ENCODE data around the gene CRACDL.
A peak's percentile ranks its signal among the peaks of the same experiment; 100 is the strongest.

The CRACDL gene

GRCh38 chr2:98790221-98790620 lies 145.8 kb downstream of the CRACDL start:
- no peaks in the 10 kb centered on the region for H3K9me3 Mint-ChIP-seq
- ATAC-seq: no peak
- H3K27ac Mint-ChIP-seq: no peak overlapping the region
- H3K4me3 Mint-ChIP-seq: no peak overlapping the region
- no peaks in the 10 kb centered on the region for H3K27me3 Mint-ChIP-seq
- no peak for DNase-seq
- no peaks in the 10 kb centered on the region for H3K4me1 Mint-ChIP-seq

GRCh38 chr2:98787700-98788099 lies 148.3 kb downstream of the CRACDL start:
- no peak overlapping the region for H3K27ac Mint-ChIP-seq
- DNase-seq (no peak), ATAC-seq (no peak)
- H3K27me3 Mint-ChIP-seq: no peaks in the 10 kb centered on the region
- no peaks in the 10 kb centered on the region for H3K4me1 Mint-ChIP-seq
- H3K9me3 Mint-ChIP-seq: peaks cover 0 to 1% of the 10 kb centered on the region in 2 donors
- H3K4me3 Mint-ChIP-seq: no peak overlapping the region

- DNase-seq (no peak), ATAC-seq (no peak)
- Mint-ChIP-seq H3K27ac (no peak overlapping the region), H3K27me3 (no peaks in the 10 kb centered on the region), H3K4me3 (no peak overlapping the region), H3K9me3 (peaks cover 12 to 16% of the 10 kb centered on the region in 2 donors), H3K4me1 (no peaks in the 10 kb centered on the region)
Measured at GRCh38 chr2:98786179-98786578, 149.8 kb downstream of the CRACDL start.

GRCh38 chr2:98782570-98782969 lies 153.5 kb downstream of the CRACDL start:
- peaks cover 12 to 16% of the 10 kb centered on the region in 2 donors for H3K9me3 Mint-ChIP-seq
- H3K27ac Mint-ChIP-seq: no peak overlapping the region
- peaks cover 2% of the 10 kb centered on the region for H3K4me1 Mint-ChIP-seq
- no peak overlapping the region for H3K4me3 Mint-ChIP-seq
- DNase-seq: no peak
- ATAC-seq: no peak
- no peaks in the 10 kb centered on the region for H3K27me3 Mint-ChIP-seq

GRCh38 chr2:98781822-98782221 lies 154.2 kb downstream of the CRACDL start:
- H3K4me3 Mint-ChIP-seq: no peak overlapping the region
- peaks cover 12 to 16% of the 10 kb centered on the region in 2 donors for H3K9me3 Mint-ChIP-seq
- DNase-seq (no peak), ATAC-seq (no peak)
- H3K27ac Mint-ChIP-seq: no peak overlapping the region
- no peaks in the 10 kb centered on the region for H3K27me3 Mint-ChIP-seq
- peaks cover 8% of the 10 kb centered on the region for H3K4me1 Mint-ChIP-seq

GRCh38 chr2:98778741-98779483 lies 157.1 kb downstream of the CRACDL start:
- no peak overlapping the region for H3K4me3 Mint-ChIP-seq
- no peak for ATAC-seq
- H3K4me1 Mint-ChIP-seq: peaks cover 13% of the 10 kb centered on the region
- H3K27ac Mint-ChIP-seq: no peak overlapping the region
- H3K9me3 Mint-ChIP-seq: peaks cover 12 to 16% of the 10 kb centered on the region in 2 donors
- DNase-seq: no peak
- no peaks in the 10 kb centered on the region for H3K27me3 Mint-ChIP-seq

GRCh38 chr2:98778151-98778550 lies 157.9 kb downstream of the CRACDL start:
- Mint-ChIP-seq H3K4me1 (peaks cover 21% of the 10 kb centered on the region), H3K9me3 (peaks cover 12 to 16% of the 10 kb centered on the region in 2 donors), H3K27me3 (no peaks in the 10 kb centered on the region), H3K27ac (no peak overlapping the region), H3K4me3 (no peak overlapping the region)
- no peak for DNase-seq
- no peak for ATAC-seq

- no peaks in the 10 kb centered on the region for H3K27me3 Mint-ChIP-seq
- no peak overlapping the region for H3K27ac Mint-ChIP-seq
- peaks cover 25% of the 10 kb centered on the region for H3K4me1 Mint-ChIP-seq
Measured at GRCh38 chr2:98777710-98778109, 158.3 kb downstream of the CRACDL start.

GRCh38 chr2:98777076-98777475 lies 158.9 kb downstream of the CRACDL start:
- no peak overlapping the region for H3K4me3 Mint-ChIP-seq
- DNase-seq (no peak), ATAC-seq (no peak)
- H3K4me1 Mint-ChIP-seq: peaks cover 31% of the 10 kb centered on the region
- peaks cover 6 to 8% of the 10 kb centered on the region in 2 donors for H3K9me3 Mint-ChIP-seq
- H3K27ac Mint-ChIP-seq: no peak overlapping the region
- H3K27me3 Mint-ChIP-seq: no peaks in the 10 kb centered on the region

More at GRCh38 chr2:98777710-98778109, 158.3 kb downstream of the CRACDL start:
- DNase-seq (no peak), ATAC-seq (no peak)
- Mint-ChIP-seq H3K4me3 (no peak overlapping the region), H3K9me3 (peaks cover 12 to 15% of the 10 kb centered on the region in 2 donors)

- Mint-ChIP-seq H3K4me1 (peaks cover 41% of the 10 kb centered on the region), H3K27me3 (no peaks in the 10 kb centered on the region), H3K9me3 (no peaks in the 10 kb centered on the region), H3K27ac (no peak overlapping the region), H3K4me3 (no peak overlapping the region)
- no peak for ATAC-seq
- no peak for DNase-seq
Measured at GRCh38 chr2:98776136-98776535, 159.9 kb downstream of the CRACDL start.

GRCh38 chr2:98775146-98775986 lies 160.7 kb downstream of the CRACDL start:
- Mint-ChIP-seq H3K9me3 (no peaks in the 10 kb centered on the region), H3K27me3 (no peaks in the 10 kb centered on the region), H3K27ac (no peak overlapping the region), H3K4me3 (no peak overlapping the region), H3K4me1 (peaks cover 48% of the 10 kb centered on the region)
- DNase-seq (no peak), ATAC-seq (no peak)

GRCh38 chr2:98773907-98774306 lies 162.1 kb downstream of the CRACDL start:
- no peak overlapping the region for H3K4me3 Mint-ChIP-seq
- no peak for DNase-seq
- no peaks in the 10 kb centered on the region for H3K9me3 Mint-ChIP-seq
- no peak for ATAC-seq
- peaks cover 61% of the 10 kb centered on the region for H3K4me1 Mint-ChIP-seq
- H3K27ac Mint-ChIP-seq: peak overlapping the region in 1 of 2 donors; percentile 66
- no peaks in the 10 kb centered on the region for H3K27me3 Mint-ChIP-seq

GRCh38 chr2:98773169-98773568 lies 162.9 kb downstream of the CRACDL start:
- H3K27me3 Mint-ChIP-seq: no peaks in the 10 kb centered on the region
- H3K4me1 Mint-ChIP-seq: peaks cover 69% of the 10 kb centered on the region
- DNase-seq (no peak), ATAC-seq (no peak)
- peak overlapping the region; percentile 43 to 82 for H3K27ac Mint-ChIP-seq
- no peaks in the 10 kb centered on the region for H3K9me3 Mint-ChIP-seq
- H3K4me3 Mint-ChIP-seq: peak overlapping the region; percentile 33 to 55

- Mint-ChIP-seq H3K9me3 (no peaks in the 10 kb centered on the region), H3K27me3 (no peaks in the 10 kb centered on the region)
Measured at GRCh38 chr2:98772536-98772935, 163.5 kb downstream of the CRACDL start.

GRCh38 chr2:98771721-98772524 lies 164.1 kb downstream of the CRACDL start:
- Mint-ChIP-seq H3K4me3 (peak overlapping the region; percentile 81 to 97), H3K9me3 (no peaks in the 10 kb centered on the region), H3K27ac (peak overlapping the region; percentile 82 to 98), H3K4me1 (peaks cover 73% of the 10 kb centered on the region), H3K27me3 (no peaks in the 10 kb centered on the region)
- DNase-seq: peak; percentile 46 to 69
- peak; percentile 76 for ATAC-seq

More at GRCh38 chr2:98772536-98772935, 163.5 kb downstream of the CRACDL start:
- H3K27ac Mint-ChIP-seq: peak overlapping the region in 1 of 2 donors; percentile 82
- H3K4me1 Mint-ChIP-seq: peaks cover 73% of the 10 kb centered on the region
- no peak for DNase-seq
- H3K4me3 Mint-ChIP-seq: peak overlapping the region; percentile 81 to 97
- ATAC-seq: no peak

All from stimulated activated naive CD8-positive, alpha-beta T cell treated with anti-CD3 and anti-CD28 coated beads, Interleukin-15, amount 100 ng/mL, for 72 hours (primary cell).